GM12865 (cell line): Measurements from ENCODE around the gene LMBR1L.
A peak's percentile ranks its signal among the peaks of the same experiment; 100 is the strongest.

Source experiments
- DNase-seq: peaks from one replicate; pipeline ENCODE4 v3.0.0; 2010; ENCODE audit warnings: low read depth
- H3K4me3 ChIP-seq: 2 replicates; pipeline ENCODE4 v1.5.1; 2011; ENCODE audit warnings: mild to moderate bottlenecking, low read depth, low read length, control low read depth
- CTCF ChIP-seq: IDR thresholded peaks from 2 replicates; pipeline ENCODE4 v1.5.1; 2011; ENCODE audit warnings: low read length, control low read depth, low read depth, inconsistent platforms; ENCODE audit not compliant: insufficient read depth; ENCODE audit errors: missing control alignments

Gene LMBR1L

GRCh38 chr12:49058366-49059044, 52.1 kb downstream of the LMBR1L start:
- TF ChIP-seq CTCF = no peak
- no peak for DNase-seq
- H3K4me3 ChIP-seq = peak overlapping the region; percentile 72

- TF ChIP-seq CTCF = no peak
- no peak for DNase-seq
- peak overlapping the region; percentile 72 for H3K4me3 ChIP-seq
Measured at GRCh38 chr12:49057888-49058287, 52.8 kb downstream of the LMBR1L start.

- peak; percentile 86 for DNase-seq
- H3K4me3 ChIP-seq = peak overlapping the region; percentile 72
- no peak for TF ChIP-seq CTCF
Measured at GRCh38 chr12:49055978-49056754, 54.5 kb downstream of the LMBR1L start.

GRCh38 chr12:49055092-49055491, 55.6 kb downstream of the LMBR1L start:
- no peak for TF ChIP-seq CTCF
- no peak overlapping the region for H3K4me3 ChIP-seq

GRCh38 chr12:49054524-49054923, 56.1 kb downstream of the LMBR1L start:
- TF ChIP-seq CTCF = no peak
- H3K4me3 ChIP-seq = no peak overlapping the region
- DNase-seq = no peak

More at GRCh38 chr12:49055092-49055491, 55.6 kb downstream of the LMBR1L start:
- no peak for DNase-seq

- no peak for DNase-seq
- no peak overlapping the region for H3K4me3 ChIP-seq
- TF ChIP-seq CTCF = no peak
Measured at GRCh38 chr12:49054096-49054495, 56.6 kb downstream of the LMBR1L start.
